Osteocyte (in vitro differentiated cells): ENCODE measurements around the gene CLRN3. TPM values are rescaled to one million over a fixed set of nuclear protein-coding genes. Genes with fewer than 3 reads are reported as not detected.

Experiments used
- DNase-seq: peaks from one replicate; pipeline ENCODE4 v3.0.0; 2021; ENCODE audit warnings: mixed read lengths; ENCODE audit not compliant: unreplicated experiment; ENCODE audit errors: extremely low spot score
- H3K27ac Mint-ChIP-seq: one replicate; pipeline ENCODE4 v1.8.0; 2021; ENCODE audit warnings: mild to moderate bottlenecking, mixed read lengths; ENCODE audit not compliant: unreplicated experiment
- H3K27me3 Mint-ChIP-seq: one replicate; pipeline ENCODE4 v1.8.0; 2021; ENCODE audit warnings: mixed read lengths; ENCODE audit not compliant: unreplicated experiment
- H3K36me3 Mint-ChIP-seq: one replicate; pipeline ENCODE4 v1.8.0; 2021; ENCODE audit warnings: mixed read lengths; ENCODE audit not compliant: unreplicated experiment
- H3K4me1 Mint-ChIP-seq: one replicate; pipeline ENCODE4 v1.8.0; 2021; ENCODE audit warnings: mixed read lengths; ENCODE audit not compliant: unreplicated experiment
- H3K4me3 Mint-ChIP-seq: one replicate; pipeline ENCODE4 v1.8.0; 2021; ENCODE audit warnings: mild to moderate bottlenecking, moderate library complexity, mixed read lengths; ENCODE audit not compliant: unreplicated experiment
- H3K9me3 Mint-ChIP-seq: one replicate; pipeline ENCODE4 v1.8.0; 2021; ENCODE audit warnings: mixed read lengths; ENCODE audit not compliant: unreplicated experiment
- total RNA-seq: library from RNA; stranded (reverse); gene quantifications from 2 replicates; pipeline ENCODE4 v1.2.1, GENCODE V29; 2021
- TF ChIP-seq, protein P1 (sequence below): fragments of 200-600 bp; sonication (generic); IDR thresholded peaks from 2 replicates; pipeline ENCODE4 v1.5.0; 2021; ENCODE audit warnings: antibody characterized with exemption, mild to moderate bottlenecking, moderate library complexity

The CLRN3 gene
- total RNA-seq, 1 donor from 2014 or later, result not detected

DNA sequence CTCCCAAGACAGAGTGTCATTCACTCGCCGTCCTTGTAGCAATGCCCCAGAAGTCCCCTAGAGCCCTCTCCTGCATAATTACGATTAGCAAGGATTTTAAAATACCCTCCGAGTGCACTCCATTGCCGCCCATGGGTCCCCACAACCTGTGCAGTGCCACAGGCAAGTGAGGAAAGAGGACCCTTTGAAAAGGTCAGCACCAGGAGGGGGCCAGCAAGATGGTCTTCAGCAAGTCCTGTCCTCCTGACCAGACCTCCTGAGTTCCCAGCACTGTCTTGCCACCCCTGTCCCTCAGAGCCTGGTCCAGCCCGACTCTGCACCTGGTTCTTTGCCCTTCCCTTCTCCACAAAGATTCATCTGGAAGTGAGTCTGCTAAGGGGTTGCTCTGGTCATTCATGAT, 32.1 kb downstream of the CLRN3 start:
- DNase-seq, result no peak
- H3K27ac Mint-ChIP-seq, result no peak overlapping the region
- peaks cover 20% of the 10 kb centered on the region for H3K9me3 Mint-ChIP-seq
- no peaks in the 10 kb centered on the region for H3K36me3 Mint-ChIP-seq
- TF ChIP-seq, protein P1, sequence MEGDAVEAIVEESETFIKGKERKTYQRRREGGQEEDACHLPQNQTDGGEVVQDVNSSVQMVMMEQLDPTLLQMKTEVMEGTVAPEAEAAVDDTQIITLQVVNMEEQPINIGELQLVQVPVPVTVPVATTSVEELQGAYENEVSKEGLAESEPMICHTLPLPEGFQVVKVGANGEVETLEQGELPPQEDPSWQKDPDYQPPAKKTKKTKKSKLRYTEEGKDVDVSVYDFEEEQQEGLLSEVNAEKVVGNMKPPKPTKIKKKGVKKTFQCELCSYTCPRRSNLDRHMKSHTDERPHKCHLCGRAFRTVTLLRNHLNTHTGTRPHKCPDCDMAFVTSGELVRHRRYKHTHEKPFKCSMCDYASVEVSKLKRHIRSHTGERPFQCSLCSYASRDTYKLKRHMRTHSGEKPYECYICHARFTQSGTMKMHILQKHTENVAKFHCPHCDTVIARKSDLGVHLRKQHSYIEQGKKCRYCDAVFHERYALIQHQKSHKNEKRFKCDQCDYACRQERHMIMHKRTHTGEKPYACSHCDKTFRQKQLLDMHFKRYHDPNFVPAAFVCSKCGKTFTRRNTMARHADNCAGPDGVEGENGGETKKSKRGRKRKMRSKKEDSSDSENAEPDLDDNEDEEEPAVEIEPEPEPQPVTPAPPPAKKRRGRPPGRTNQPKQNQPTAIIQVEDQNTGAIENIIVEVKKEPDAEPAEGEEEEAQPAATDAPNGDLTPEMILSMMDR, result no peak
- no peak overlapping the region for H3K4me3 Mint-ChIP-seq
- H3K4me1 Mint-ChIP-seq, result no peaks in the 10 kb centered on the region
- peaks cover 2% of the 10 kb centered on the region for H3K27me3 Mint-ChIP-seq

DNA sequence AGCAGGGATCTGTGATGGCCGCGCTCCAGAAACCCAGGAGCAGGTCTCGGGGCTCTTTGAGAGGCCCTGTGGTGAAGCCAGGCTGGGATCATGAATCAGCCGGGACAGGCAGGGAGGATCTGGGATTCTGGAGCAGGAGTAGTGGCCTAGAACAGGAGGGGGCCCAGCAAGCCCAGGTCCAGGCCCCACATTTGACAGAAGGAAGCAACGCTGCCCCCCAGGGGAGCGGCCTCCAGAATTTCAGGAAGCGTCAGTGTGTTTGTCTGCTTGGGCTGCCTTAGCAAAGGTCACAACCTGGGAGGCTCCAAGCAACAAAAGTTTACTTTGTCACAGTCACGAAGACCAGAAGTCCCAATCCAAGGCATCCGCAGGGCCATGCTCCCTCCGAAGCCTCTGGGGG, 36.8 kb downstream of the CLRN3 start:
- H3K4me1 Mint-ChIP-seq, result no peaks in the 10 kb centered on the region
- H3K36me3 Mint-ChIP-seq, result no peaks in the 10 kb centered on the region
- no peak overlapping the region for H3K4me3 Mint-ChIP-seq
- TF ChIP-seq, protein P1, result no peak
- H3K9me3 Mint-ChIP-seq, result no peaks in the 10 kb centered on the region
- no peak for DNase-seq
- no peak overlapping the region for H3K27ac Mint-ChIP-seq
- peaks cover 1% of the 10 kb centered on the region for H3K27me3 Mint-ChIP-seq

DNA sequence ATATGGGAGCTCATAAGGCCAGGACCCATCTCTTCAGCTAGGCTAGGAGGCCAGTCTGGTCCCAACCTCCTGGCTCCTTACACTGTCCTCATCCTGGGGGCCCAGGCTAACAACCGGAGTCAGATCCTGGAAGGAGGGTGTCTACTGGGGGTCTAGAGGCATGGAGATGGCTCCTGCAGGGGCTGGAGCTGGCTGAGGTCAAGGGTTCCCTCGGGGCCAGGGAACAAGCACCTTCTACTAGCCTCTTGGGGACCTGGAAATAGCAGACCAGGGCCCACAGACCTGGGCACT, 37.2 kb downstream of the CLRN3 start:
- no peak overlapping the region for H3K4me3 Mint-ChIP-seq
- no peak for DNase-seq
- H3K4me1 Mint-ChIP-seq, result no peaks in the 10 kb centered on the region
- H3K27ac Mint-ChIP-seq, result no peak overlapping the region
- H3K36me3 Mint-ChIP-seq, result no peaks in the 10 kb centered on the region
- TF ChIP-seq, protein P1, result no peak
- no peaks in the 10 kb centered on the region for H3K9me3 Mint-ChIP-seq
- H3K27me3 Mint-ChIP-seq, result peaks cover 3% of the 10 kb centered on the region

DNA sequence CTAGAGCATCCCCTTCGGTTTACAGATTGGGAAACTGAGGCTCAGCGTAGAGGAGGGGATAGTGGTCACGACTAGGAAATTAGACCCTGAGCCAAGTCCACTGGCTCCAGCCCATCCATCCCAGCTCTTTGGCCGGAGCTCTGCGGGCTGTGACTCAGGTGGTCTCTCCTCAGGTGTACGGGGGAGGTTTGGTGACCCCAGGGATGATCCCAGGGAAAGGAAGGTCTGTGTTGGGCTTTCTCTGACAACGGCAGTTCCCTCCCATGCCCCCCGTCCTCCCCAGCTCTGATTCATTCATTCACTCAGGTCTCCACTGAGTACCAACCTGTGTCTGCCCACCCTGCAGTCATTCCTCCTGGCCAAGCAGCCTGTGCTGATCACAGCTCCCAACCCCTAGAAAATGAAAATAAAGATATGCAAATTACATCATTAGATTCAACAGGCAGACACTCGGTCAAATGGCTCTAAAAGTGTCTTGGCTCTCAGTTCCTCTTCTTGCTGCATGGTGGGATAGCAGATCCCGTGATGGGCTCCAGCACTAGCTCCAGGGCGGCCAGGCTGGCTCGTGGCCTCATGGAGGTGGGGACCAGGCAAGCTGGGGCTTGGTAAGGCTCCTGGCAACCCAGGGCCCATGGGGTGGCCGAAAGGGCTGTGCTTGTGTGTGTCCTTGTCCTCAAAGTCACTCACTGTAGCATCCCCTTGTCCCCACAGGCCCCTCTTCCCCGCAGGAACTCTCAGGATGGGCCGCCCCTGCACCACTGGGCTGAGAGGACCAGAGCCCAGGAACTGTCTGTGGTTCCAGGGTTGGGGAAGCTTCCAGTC, 37.8 kb downstream of the CLRN3 start:
- Mint-ChIP-seq H3K27ac (no peak overlapping the region), H3K4me3 (no peak overlapping the region), H3K4me1 (no peaks in the 10 kb centered on the region), H3K9me3 (no peaks in the 10 kb centered on the region), H3K36me3 (no peaks in the 10 kb centered on the region), H3K27me3 (peaks cover 3% of the 10 kb centered on the region)
- TF ChIP-seq, protein P1, result no peak
- no peak for DNase-seq

DNA sequence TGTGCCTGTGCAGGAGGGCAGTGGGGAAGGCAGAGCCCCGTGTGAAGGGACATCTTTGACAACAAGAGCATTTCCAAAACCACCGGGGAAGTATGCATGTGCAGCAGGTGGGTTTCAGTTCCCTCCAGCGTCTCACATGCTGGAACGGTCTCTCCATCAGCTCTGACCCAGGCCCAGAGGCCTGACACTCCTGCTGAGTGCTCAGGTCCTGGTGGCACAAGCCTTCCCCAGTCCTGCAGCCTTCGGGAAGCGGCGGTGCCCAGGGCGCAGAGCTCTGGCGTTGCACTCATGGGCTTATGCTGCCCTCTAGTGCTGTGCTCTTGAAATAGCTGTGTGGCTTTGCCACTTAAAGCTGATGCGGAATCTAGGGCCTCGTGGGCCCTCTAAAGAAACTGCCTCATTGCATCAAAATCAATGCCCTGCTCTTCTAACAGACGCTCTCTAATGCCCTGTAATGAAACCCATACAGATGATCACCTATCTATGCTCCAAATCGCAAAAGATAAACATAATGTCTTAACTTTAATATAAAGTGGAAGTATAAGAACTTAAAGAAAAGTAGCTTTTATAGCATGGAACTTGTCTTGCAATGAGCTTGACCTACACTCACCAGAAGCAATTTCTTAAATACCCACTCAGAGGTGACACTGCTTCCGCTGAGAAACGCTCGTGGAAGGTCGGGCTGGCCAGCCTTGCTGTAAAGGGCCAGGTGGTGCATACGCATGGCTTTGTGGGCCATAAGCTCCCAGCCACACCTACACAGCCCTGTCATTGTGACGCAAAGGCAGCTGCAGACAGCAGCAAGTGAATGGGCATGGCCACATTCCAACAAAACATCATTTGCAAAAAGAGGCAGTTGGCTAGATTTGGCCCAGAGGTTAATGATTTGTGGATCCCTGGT, 38.6 kb downstream of the CLRN3 start:
- Mint-ChIP-seq H3K27me3 (peaks cover 3% of the 10 kb centered on the region), H3K27ac (no peak overlapping the region), H3K4me1 (no peaks in the 10 kb centered on the region), H3K4me3 (no peak overlapping the region), H3K36me3 (no peaks in the 10 kb centered on the region), H3K9me3 (no peaks in the 10 kb centered on the region)
- TF ChIP-seq, protein P1, result peak; percentile 75
- DNase-seq, result no peak
